K562 (cell line): Measurements from ENCODE around the gene ZNF30. TPM values are rescaled to one million over a fixed set of nuclear protein-coding genes. Genes with fewer than 3 reads are reported as not detected.

Experiments
- BCOR ChIP-seq: fragments of 450-650 bp; IDR thresholded peaks from 2 replicates; pipeline ENCODE4 v1.6.1; 2016
- HEY1 ChIP-seq: fragments of 250-450 bp; sonication (Bioruptor Pico); IDR thresholded peaks from 2 replicates; pipeline ENCODE4 v1.5.0; 2020; ENCODE audit warnings: mild to moderate bottlenecking, moderate library complexity, borderline replicate concordance
- HNRNPUL1 ChIP-seq: fragments of 200-400 bp; formaldehyde crosslinking; IDR thresholded peaks from 2 replicates; pipeline ENCODE4 v1.6.1; 2017; ENCODE audit warnings: low read length
- IRF2 ChIP-seq: sonication (generic); formaldehyde crosslinking; IDR thresholded peaks from 2 replicates; pipeline ENCODE4 v1.8.1; 2022; ENCODE audit warnings: mild to moderate bottlenecking, missing genetic modification reagents
- MYBL2 ChIP-seq, 2 experiments: fragments of 450-650 bp in 1 of 2; sonication (generic) in 1 of 2; formaldehyde crosslinking in 1 of 2; IDR thresholded peaks; 2 replicates each; pipeline versions ENCODE4 v1.6.1 to v1.8.1; 2017 to 2022; ENCODE audit warnings: borderline replicate concordance in 1 of 2, inconsistent platforms in 1 of 2, low read depth in 1 of 2, mild to moderate bottlenecking in 1 of 2, missing genetic modification reagents in 1 of 2, moderate library complexity in 1 of 2
- SMAD3 ChIP-seq: fragments of 450-650 bp; formaldehyde crosslinking; conservative IDR thresholded peaks from 2 replicates; pipeline ENCODE4 v1.4.0; 2020; ENCODE audit warnings: mild to moderate bottlenecking
- SMARCA4 ChIP-seq: fragments of 450-650 bp; IDR thresholded peaks from 2 replicates; pipeline ENCODE4 v1.6.1; 2016
- TOE1 ChIP-seq, 2 experiments: fragments of 450-650 bp in 1 of 2; sonication (generic) in 1 of 2; formaldehyde crosslinking in 1 of 2; IDR thresholded peaks; 2 replicates each; pipeline versions ENCODE4 v1.7.1 to v1.8.0; 2016 to 2022; ENCODE audit warnings: borderline replicate concordance in 2 of 2, mild to moderate bottlenecking in 2 of 2, antibody characterized with exemption in 1 of 2, inconsistent platforms in 1 of 2, low read depth in 1 of 2, missing genetic modification reagents in 1 of 2, moderate library complexity in 1 of 2
- ZFP30 ChIP-seq: fragments of 250-450 bp; sonication (Bioruptor Pico); IDR thresholded peaks from 2 replicates; pipeline ENCODE4 v1.8.0; 2022; ENCODE audit warnings: moderate library complexity, mild to moderate bottlenecking, inconsistent platforms, borderline replicate concordance
- ZFP36 ChIP-seq: fragments of 150-350 bp; IDR thresholded peaks from 2 replicates; pipeline ENCODE4 v1.6.1; 2018; ENCODE audit warnings: low read length, low read depth; ENCODE audit not compliant: partially characterized antibody
- ZNF354B ChIP-seq: fragments of 250-450 bp; sonication (Bioruptor Pico); IDR thresholded peaks from 2 replicates; pipeline ENCODE4 v1.4.0; 2020
- ZNF408 ChIP-seq: fragments of 250-450 bp; sonication (Bioruptor Pico); IDR thresholded peaks from 2 replicates; pipeline ENCODE4 v1.4.0; 2020; ENCODE audit warnings: low read depth, mild to moderate bottlenecking, moderate library complexity
- ZNF77 ChIP-seq: fragments of 250-450 bp; sonication (Bioruptor Pico); IDR thresholded peaks from 2 replicates; pipeline ENCODE4 v1.5.0; 2020
- polyA plus RNA-seq, 8 experiments: library from polyadenylated mRNA; depleted of rRNA in 4 of 8; stranded (reverse) in 5 of 8; unstranded in 3 of 8; fragments of >200 nt; fragmentation: Nextera tagmentation in 2 of 8; fragmentation: Illumina TruSeq in 1 of 8; extraction: Ambion mirVana in 2 of 8; extraction: Trizol in 1 of 8; gene quantifications; 2 replicates each; pipeline versions ENCODE4 v1.2.1 to v1.2.3, GENCODE V29; 2011 to 2014; ENCODE audit warnings: inconsistent platforms in 1 of 8, missing spikeins in 1 of 8
- total RNA-seq, 7 experiments: library from RNA; depleted of rRNA in 6 of 7; stranded (reverse); fragments of >200 nt in 6 of 7; fragmentation: Illumina TruSeq in 2 of 7; extraction: Trizol in 2 of 7; gene quantifications; 2 replicates each; pipeline versions ENCODE4 v1.2.1 to v1.2.3, GENCODE V29; 2011 to 2021; ENCODE audit warnings: low replicate concordance in 1 of 7
- TF ChIP-seq, protein P1 (sequence below): fragments of 200-600 bp; sonication (generic); IDR thresholded peaks from one replicate; pipeline ENCODE4 v1.6.1; 2012; ENCODE audit warnings: mild to moderate bottlenecking, low read depth, low read length, inconsistent platforms

The ZNF30 gene
- total and polyA plus RNA-seq, 9 of the 15 experiments (the other 6 are each of a cell fraction or from before 2014, with no cell fraction given): 7.3 to 13.4 (median 10.6) TPM

DNA sequence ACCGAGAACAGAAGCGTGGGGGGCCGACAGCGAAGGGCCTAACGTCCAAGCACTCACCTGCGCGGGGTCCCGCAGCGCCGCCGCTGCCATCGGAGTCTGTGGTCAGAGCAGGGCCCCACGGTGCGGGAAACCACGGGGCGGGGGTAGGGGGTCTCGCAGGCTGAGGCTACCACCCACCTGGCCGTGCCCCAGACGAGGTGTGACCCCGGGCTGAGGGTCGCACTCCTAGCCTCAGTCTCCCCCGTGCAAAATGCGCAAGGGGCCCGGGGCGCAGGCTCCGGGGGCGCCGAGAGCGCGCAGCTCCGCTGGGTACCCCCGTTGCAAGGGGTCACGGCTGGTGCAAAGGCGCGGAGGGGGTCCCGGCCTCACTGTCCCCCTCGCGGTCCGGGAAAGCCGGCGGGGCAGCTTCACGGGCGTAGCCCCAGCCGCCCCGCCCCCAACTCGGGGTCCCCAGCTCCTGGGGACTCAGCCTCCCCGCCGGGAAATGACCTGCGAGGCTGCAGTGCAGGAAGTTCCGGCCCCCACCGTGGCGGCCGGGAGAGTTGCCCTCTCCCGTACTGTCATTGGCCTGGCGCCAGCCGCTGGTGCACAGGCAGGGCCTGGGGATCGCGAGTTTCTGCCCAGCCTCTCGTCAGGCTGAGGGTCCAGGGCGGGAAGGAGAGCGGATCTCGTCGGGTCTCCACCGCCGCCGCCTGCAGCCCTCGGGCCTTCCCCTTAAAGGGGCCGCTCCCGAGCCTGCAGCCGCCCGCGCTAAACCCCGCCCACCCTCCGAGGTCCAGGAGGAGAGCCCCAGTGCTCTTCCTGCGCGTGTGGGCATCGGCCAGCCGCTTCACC lies 37.1 kb downstream of the ZNF30 start, which contains the start of gene ZNF792 (continued):
- TF ChIP-seq, protein P1, sequence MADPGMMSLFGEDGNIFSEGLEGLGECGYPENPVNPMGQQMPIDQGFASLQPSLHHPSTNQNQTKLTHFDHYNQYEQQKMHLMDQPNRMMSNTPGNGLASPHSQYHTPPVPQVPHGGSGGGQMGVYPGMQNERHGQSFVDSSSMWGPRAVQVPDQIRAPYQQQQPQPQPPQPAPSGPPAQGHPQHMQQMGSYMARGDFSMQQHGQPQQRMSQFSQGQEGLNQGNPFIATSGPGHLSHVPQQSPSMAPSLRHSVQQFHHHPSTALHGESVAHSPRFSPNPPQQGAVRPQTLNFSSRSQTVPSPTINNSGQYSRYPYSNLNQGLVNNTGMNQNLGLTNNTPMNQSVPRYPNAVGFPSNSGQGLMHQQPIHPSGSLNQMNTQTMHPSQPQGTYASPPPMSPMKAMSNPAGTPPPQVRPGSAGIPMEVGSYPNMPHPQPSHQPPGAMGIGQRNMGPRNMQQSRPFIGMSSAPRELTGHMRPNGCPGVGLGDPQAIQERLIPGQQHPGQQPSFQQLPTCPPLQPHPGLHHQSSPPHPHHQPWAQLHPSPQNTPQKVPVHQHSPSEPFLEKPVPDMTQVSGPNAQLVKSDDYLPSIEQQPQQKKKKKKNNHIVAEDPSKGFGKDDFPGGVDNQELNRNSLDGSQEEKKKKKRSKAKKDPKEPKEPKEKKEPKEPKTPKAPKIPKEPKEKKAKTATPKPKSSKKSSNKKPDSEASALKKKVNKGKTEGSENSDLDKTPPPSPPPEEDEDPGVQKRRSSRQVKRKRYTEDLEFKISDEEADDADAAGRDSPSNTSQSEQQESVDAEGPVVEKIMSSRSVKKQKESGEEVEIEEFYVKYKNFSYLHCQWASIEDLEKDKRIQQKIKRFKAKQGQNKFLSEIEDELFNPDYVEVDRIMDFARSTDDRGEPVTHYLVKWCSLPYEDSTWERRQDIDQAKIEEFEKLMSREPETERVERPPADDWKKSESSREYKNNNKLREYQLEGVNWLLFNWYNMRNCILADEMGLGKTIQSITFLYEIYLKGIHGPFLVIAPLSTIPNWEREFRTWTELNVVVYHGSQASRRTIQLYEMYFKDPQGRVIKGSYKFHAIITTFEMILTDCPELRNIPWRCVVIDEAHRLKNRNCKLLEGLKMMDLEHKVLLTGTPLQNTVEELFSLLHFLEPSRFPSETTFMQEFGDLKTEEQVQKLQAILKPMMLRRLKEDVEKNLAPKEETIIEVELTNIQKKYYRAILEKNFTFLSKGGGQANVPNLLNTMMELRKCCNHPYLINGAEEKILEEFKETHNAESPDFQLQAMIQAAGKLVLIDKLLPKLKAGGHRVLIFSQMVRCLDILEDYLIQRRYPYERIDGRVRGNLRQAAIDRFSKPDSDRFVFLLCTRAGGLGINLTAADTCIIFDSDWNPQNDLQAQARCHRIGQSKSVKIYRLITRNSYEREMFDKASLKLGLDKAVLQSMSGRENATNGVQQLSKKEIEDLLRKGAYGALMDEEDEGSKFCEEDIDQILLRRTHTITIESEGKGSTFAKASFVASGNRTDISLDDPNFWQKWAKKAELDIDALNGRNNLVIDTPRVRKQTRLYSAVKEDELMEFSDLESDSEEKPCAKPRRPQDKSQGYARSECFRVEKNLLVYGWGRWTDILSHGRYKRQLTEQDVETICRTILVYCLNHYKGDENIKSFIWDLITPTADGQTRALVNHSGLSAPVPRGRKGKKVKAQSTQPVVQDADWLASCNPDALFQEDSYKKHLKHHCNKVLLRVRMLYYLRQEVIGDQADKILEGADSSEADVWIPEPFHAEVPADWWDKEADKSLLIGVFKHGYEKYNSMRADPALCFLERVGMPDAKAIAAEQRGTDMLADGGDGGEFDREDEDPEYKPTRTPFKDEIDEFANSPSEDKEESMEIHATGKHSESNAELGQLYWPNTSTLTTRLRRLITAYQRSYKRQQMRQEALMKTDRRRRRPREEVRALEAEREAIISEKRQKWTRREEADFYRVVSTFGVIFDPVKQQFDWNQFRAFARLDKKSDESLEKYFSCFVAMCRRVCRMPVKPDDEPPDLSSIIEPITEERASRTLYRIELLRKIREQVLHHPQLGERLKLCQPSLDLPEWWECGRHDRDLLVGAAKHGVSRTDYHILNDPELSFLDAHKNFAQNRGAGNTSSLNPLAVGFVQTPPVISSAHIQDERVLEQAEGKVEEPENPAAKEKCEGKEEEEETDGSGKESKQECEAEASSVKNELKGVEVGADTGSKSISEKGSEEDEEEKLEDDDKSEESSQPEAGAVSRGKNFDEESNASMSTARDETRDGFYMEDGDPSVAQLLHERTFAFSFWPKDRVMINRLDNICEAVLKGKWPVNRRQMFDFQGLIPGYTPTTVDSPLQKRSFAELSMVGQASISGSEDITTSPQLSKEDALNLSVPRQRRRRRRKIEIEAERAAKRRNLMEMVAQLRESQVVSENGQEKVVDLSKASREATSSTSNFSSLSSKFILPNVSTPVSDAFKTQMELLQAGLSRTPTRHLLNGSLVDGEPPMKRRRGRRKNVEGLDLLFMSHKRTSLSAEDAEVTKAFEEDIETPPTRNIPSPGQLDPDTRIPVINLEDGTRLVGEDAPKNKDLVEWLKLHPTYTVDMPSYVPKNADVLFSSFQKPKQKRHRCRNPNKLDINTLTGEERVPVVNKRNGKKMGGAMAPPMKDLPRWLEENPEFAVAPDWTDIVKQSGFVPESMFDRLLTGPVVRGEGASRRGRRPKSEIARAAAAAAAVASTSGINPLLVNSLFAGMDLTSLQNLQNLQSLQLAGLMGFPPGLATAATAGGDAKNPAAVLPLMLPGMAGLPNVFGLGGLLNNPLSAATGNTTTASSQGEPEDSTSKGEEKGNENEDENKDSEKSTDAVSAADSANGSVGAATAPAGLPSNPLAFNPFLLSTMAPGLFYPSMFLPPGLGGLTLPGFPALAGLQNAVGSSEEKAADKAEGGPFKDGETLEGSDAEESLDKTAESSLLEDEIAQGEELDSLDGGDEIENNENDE: no peak
- TF ChIP-seq HEY1 (CRISPR knock-in tag) (no peak), ZNF77 (no peak), ZFP30 (CRISPR knock-in tag) (no peak), HNRNPUL1 (no peak), MYBL2 (IDR thresholded peaks at IDR 0.05; ENCODE audit: low read depth) (no peak), MYBL2 (CRISPR knock-in tag; IDR thresholded peaks at IDR 0.05; ENCODE audit: borderline replicate concordance) (no peak), ZFP36 (peak; percentile 4), BCOR (peak; percentile 32; the same call in 1 of the 2 replicates), ZNF408 (CRISPR knock-in tag) (no peak), SMARCA4 (no peak), ZNF354B (CRISPR knock-in tag) (no peak), TOE1 (IDR thresholded peaks at IDR 0.05; ENCODE audit: borderline replicate concordance) (peak; percentile 57; the same call in 1 of the 2 replicates), TOE1 (CRISPR knock-in tag; IDR thresholded peaks at IDR 0.05; ENCODE audit: borderline replicate concordance, low read depth) (no peak), IRF2 (no peak), SMAD3 (CRISPR knock-in tag) (no peak)
